HepG2 (cell line): ENCODE measurements around the gene DOK7. TPM values are rescaled to one million over a fixed set of nuclear protein-coding genes. Genes with fewer than 3 reads are reported as not detected.

ENCODE experiments used
- HDAC2 ChIP-seq: sonication (generic); formaldehyde crosslinking; IDR thresholded peaks from 2 replicates; pipeline ENCODE4 v1.4.0; 2020; ENCODE audit warnings: missing genetic modification reagents
- SETDB1 ChIP-seq: sonication (generic); formaldehyde crosslinking; IDR thresholded peaks from 2 replicates; pipeline ENCODE4 v1.5.1; 2020; ENCODE audit warnings: missing genetic modification reagents, mild to moderate bottlenecking, borderline replicate concordance
- XRCC5 ChIP-seq: fragments of 200-400 bp; formaldehyde crosslinking; optimal IDR thresholded peaks from 2 replicates; pipeline ENCODE3; 2017; ENCODE audit warnings: mild to moderate bottlenecking, low read length
- ZBTB38 ChIP-seq: sonication (generic); formaldehyde crosslinking; IDR thresholded peaks from 2 replicates; pipeline ENCODE4 v1.5.1; 2020; ENCODE audit warnings: mild to moderate bottlenecking, missing genetic modification reagents
- ZNF329 ChIP-seq: sonication (generic); formaldehyde crosslinking; IDR thresholded peaks from 2 replicates; pipeline ENCODE4 v1.9.0; 2021; ENCODE audit warnings: low read depth, mild to moderate bottlenecking, missing genetic modification reagents
- ZNF33B ChIP-seq: sonication (generic); formaldehyde crosslinking; IDR thresholded peaks from 2 replicates; pipeline ENCODE4 v1.5.1; 2020; ENCODE audit warnings: mild to moderate bottlenecking, missing genetic modification reagents
- ZNF737 ChIP-seq: sonication (generic); formaldehyde crosslinking; IDR thresholded peaks from 2 replicates; pipeline ENCODE4 v1.5.0; 2020; ENCODE audit warnings: missing genetic modification reagents, mild to moderate bottlenecking, borderline replicate concordance
- ZNF775 ChIP-seq: sonication (generic); formaldehyde crosslinking; IDR thresholded peaks from 2 replicates; pipeline ENCODE4 v1.4.0; 2020; ENCODE audit warnings: missing genetic modification reagents, mild to moderate bottlenecking, moderate library complexity, borderline replicate concordance
- polyA plus RNA-seq, 8 experiments: library from polyadenylated mRNA; depleted of rRNA in 3 of 8; stranded (reverse) in 7 of 8; unstranded in 1 of 8; fragments of >200 nt; fragmentation: Illumina TruSeq in 4 of 8; extraction: Trizol in 4 of 8; gene quantifications; 2 replicates each; pipeline versions ENCODE4 v1.2.1 to v1.2.3, GENCODE V29; 2011 to 2016; ENCODE audit warnings: low read depth in 4 of 8, missing spikeins in 1 of 8, mixed read lengths in 1 of 8; ENCODE audit not compliant: insufficient read depth in 1 of 8
- total RNA-seq, 5 experiments: library from RNA; depleted of rRNA; stranded (reverse); fragments of >200 nt; fragmentation: Illumina TruSeq; extraction: Trizol; gene quantifications; 2 replicates each; pipeline ENCODE4 v1.2.3, GENCODE V29; 2016; ENCODE audit warnings: low read depth in 1 of 5
- TF ChIP-seq, protein P1 (sequence below): sonication (generic); formaldehyde crosslinking; IDR thresholded peaks from 2 replicates; pipeline ENCODE4 v1.4.0; 2020; ENCODE audit warnings: mild to moderate bottlenecking, missing genetic modification reagents
- TF ChIP-seq, protein P2 (sequence below): sonication (generic); formaldehyde crosslinking; IDR thresholded peaks from 2 replicates; pipeline ENCODE4 v1.5.0; 2020; ENCODE audit warnings: mild to moderate bottlenecking, missing genetic modification reagents
- TF ChIP-seq, protein P3 (sequence below): sonication (generic); formaldehyde crosslinking; IDR thresholded peaks from 2 replicates; pipeline ENCODE4 v1.4.0; 2020; ENCODE audit warnings: missing genetic modification reagents
- TF ChIP-seq, protein P4 (sequence below): sonication (generic); formaldehyde crosslinking; IDR thresholded peaks from 2 replicates; pipeline ENCODE4 v1.5.0; 2020; ENCODE audit warnings: mild to moderate bottlenecking, missing genetic modification reagents, moderate library complexity
- TF ChIP-seq, protein P5 (sequence below): sonication (generic); formaldehyde crosslinking; IDR thresholded peaks from 2 replicates; pipeline ENCODE4 v1.8.0; 2022; ENCODE audit warnings: mild to moderate bottlenecking, missing genetic modification reagents; ENCODE audit not compliant: insufficient replicate concordance

The DOK7 gene
- total and polyA plus RNA-seq, 2 of the 13 experiments (the other 11 are each of a cell fraction or from before 2014, with no cell fraction given), result 0.03 to 0.07 TPM

DNA sequence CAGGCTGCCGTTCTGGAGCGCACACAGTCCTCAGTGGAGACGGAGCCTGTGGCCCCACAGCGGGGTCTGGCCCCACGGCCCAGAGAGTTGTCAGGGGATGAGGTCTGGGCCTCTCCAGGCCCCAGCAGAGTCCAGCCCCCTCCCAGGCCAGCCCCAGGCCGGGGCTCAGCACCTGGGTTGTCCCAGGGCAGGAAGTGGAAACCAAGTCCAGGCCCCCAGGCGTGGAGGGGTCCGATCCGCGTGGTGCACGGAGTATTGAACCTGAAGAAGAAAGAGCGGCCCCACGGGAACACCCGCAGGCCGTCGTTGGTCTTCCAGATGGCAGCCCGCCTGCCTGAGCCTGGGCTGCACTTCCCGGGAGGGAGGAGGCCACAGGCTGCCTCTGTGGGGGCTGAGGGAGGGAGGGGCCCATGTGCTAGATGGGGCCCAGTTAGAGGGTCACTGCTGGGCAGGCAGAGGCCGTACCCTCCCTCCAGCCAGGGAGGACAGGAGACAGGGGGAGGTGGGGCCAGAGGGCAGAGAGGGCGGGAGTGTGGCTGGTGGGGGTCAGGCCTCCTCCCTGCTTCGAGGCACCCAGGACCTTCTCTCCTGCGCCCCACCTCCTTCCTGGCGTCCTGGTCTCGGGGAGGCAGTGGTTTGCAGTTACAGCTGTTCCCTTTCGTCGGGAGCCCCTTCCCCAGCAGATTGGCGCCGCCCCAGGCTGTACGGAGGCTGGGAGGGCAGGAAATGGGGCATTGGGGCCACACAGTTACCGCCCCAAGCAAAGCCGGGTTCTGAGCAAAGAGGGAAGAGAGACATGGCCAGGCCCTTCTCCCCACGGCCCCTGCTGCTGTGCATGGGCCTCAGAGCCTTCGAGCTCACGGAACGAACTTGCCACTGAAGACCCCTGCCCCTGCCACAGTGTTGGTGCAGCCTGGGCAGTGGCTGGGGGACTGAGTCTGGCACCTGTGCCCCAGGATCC lies 13.3 kb upstream of the DOK7 start (continued):
- no peak for TF ChIP-seq ZNF775 (CRISPR knock-in tag)
- 0 out of 2 replicates have a peak, but pooled peaks have one; percentile 19 for TF ChIP-seq ZBTB38 (CRISPR knock-in tag)
- TF ChIP-seq HDAC2 (CRISPR knock-in tag), result no peak
- TF ChIP-seq, protein P1, sequence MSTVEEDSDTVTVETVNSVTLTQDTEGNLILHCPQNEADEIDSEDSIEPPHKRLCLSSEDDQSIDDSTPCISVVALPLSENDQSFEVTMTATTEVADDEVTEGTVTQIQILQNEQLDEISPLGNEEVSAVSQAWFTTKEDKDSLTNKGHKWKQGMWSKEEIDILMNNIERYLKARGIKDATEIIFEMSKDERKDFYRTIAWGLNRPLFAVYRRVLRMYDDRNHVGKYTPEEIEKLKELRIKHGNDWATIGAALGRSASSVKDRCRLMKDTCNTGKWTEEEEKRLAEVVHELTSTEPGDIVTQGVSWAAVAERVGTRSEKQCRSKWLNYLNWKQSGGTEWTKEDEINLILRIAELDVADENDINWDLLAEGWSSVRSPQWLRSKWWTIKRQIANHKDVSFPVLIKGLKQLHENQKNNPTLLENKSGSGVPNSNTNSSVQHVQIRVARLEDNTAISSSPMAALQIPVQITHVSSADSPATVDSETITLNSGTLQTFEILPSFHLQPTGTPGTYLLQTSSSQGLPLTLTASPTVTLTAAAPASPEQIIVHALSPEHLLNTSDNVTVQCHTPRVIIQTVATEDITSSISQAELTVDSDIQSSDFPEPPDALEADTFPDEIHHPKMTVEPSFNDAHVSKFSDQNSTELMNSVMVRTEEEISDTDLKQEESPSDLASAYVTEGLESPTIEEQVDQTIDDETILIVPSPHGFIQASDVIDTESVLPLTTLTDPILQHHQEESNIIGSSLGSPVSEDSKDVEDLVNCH, result no peak
- no peak for TF ChIP-seq ZNF737 (CRISPR knock-in tag)
- TF ChIP-seq, protein P2, sequence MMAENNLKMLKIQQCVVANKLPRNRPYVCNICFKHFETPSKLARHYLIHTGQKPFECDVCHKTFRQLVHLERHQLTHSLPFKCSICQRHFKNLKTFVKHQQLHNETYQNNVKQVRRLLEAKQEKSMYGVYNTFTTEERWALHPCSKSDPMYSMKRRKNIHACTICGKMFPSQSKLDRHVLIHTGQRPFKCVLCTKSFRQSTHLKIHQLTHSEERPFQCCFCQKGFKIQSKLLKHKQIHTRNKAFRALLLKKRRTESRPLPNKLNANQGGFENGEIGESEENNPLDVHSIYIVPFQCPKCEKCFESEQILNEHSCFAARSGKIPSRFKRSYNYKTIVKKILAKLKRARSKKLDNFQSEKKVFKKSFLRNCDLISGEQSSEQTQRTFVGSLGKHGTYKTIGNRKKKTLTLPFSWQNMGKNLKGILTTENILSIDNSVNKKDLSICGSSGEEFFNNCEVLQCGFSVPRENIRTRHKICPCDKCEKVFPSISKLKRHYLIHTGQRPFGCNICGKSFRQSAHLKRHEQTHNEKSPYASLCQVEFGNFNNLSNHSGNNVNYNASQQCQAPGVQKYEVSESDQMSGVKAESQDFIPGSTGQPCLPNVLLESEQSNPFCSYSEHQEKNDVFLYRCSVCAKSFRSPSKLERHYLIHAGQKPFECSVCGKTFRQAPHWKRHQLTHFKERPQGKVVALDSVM (CRISPR knock-in tag), result 0 out of 2 replicates have a peak, but pooled peaks have one; percentile 28
- TF ChIP-seq, protein P3, sequence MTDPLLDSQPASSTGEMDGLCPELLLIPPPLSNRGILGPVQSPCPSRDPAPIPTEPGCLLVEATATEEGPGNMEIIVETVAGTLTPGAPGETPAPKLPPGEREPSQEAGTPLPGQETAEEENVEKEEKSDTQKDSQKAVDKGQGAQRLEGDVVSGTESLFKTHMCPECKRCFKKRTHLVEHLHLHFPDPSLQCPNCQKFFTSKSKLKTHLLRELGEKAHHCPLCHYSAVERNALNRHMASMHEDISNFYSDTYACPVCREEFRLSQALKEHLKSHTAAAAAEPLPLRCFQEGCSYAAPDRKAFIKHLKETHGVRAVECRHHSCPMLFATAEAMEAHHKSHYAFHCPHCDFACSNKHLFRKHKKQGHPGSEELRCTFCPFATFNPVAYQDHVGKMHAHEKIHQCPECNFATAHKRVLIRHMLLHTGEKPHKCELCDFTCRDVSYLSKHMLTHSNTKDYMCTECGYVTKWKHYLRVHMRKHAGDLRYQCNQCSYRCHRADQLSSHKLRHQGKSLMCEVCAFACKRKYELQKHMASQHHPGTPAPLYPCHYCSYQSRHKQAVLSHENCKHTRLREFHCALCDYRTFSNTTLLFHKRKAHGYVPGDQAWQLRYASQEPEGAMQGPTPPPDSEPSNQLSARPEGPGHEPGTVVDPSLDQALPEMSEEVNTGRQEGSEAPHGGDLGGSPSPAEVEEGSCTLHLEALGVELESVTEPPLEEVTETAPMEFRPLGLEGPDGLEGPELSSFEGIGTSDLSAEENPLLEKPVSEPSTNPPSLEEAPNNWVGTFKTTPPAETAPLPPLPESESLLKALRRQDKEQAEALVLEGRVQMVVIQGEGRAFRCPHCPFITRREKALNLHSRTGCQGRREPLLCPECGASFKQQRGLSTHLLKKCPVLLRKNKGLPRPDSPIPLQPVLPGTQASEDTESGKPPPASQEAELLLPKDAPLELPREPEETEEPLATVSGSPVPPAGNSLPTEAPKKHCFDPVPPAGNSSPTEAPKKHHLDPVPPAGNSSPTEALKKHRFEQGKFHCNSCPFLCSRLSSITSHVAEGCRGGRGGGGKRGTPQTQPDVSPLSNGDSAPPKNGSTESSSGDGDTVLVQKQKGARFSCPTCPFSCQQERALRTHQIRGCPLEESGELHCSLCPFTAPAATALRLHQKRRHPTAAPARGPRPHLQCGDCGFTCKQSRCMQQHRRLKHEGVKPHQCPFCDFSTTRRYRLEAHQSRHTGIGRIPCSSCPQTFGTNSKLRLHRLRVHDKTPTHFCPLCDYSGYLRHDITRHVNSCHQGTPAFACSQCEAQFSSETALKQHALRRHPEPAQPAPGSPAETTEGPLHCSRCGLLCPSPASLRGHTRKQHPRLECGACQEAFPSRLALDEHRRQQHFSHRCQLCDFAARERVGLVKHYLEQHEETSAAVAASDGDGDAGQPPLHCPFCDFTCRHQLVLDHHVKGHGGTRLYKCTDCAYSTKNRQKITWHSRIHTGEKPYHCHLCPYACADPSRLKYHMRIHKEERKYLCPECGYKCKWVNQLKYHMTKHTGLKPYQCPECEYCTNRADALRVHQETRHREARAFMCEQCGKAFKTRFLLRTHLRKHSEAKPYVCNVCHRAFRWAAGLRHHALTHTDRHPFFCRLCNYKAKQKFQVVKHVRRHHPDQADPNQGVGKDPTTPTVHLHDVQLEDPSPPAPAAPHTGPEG (CRISPR knock-in tag), result no peak
- TF ChIP-seq ZNF33B, result no peak
- TF ChIP-seq, protein P4, sequence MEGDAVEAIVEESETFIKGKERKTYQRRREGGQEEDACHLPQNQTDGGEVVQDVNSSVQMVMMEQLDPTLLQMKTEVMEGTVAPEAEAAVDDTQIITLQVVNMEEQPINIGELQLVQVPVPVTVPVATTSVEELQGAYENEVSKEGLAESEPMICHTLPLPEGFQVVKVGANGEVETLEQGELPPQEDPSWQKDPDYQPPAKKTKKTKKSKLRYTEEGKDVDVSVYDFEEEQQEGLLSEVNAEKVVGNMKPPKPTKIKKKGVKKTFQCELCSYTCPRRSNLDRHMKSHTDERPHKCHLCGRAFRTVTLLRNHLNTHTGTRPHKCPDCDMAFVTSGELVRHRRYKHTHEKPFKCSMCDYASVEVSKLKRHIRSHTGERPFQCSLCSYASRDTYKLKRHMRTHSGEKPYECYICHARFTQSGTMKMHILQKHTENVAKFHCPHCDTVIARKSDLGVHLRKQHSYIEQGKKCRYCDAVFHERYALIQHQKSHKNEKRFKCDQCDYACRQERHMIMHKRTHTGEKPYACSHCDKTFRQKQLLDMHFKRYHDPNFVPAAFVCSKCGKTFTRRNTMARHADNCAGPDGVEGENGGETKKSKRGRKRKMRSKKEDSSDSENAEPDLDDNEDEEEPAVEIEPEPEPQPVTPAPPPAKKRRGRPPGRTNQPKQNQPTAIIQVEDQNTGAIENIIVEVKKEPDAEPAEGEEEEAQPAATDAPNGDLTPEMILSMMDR, result no peak
- TF ChIP-seq ZNF329 (CRISPR knock-in tag), result no peak
- TF ChIP-seq, protein P5, sequence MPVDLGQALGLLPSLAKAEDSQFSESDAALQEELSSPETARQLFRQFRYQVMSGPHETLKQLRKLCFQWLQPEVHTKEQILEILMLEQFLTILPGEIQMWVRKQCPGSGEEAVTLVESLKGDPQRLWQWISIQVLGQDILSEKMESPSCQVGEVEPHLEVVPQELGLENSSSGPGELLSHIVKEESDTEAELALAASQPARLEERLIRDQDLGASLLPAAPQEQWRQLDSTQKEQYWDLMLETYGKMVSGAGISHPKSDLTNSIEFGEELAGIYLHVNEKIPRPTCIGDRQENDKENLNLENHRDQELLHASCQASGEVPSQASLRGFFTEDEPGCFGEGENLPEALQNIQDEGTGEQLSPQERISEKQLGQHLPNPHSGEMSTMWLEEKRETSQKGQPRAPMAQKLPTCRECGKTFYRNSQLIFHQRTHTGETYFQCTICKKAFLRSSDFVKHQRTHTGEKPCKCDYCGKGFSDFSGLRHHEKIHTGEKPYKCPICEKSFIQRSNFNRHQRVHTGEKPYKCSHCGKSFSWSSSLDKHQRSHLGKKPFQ, result no peak
- TF ChIP-seq SETDB1, result no peak
- TF ChIP-seq XRCC5, result no peak
